HG02798 (cell line): ENCODE measurements around the gene MTRF1.

Source experiments
- ATAC-seq: cut with Tn5 transposase; IDR thresholded peaks from one replicate; pipeline ENCODE4 v1.9.1; 2021; ENCODE audit warnings: mild to moderate bottlenecking; ENCODE audit not compliant: unreplicated experiment, poor library complexity

The MTRF1 gene

DNA sequence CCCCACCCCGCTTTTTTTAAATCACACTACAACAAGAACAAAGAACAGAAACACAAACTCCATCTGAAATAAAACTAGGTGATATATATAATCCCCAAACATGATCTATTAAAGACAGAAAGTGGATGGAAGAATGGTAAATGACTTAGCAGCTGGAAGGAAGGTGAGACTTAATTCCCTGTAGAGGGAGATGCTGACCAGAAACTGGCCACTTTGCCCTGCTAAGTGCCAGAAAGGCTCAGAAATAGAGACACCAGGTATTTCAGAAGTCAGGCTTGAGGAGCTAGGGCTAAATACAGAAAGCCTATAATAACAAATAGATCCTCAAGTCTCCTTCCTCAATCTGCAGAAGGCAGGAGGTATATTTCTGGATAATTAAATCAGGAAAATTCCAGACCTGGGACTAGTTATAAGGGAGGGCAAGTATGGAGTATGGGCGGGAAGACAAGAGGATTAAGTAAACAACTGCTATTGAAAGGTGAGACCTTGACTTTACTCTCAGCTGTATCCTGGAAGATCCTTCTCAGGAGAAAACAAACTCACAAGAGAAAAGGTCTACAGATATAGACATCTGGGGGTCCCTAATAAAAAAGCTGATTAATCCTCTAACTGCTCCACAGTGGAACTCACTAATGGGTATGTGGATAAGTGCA, 32.2 kb downstream of the MTRF1 start:
- no peak for ATAC-seq

DNA sequence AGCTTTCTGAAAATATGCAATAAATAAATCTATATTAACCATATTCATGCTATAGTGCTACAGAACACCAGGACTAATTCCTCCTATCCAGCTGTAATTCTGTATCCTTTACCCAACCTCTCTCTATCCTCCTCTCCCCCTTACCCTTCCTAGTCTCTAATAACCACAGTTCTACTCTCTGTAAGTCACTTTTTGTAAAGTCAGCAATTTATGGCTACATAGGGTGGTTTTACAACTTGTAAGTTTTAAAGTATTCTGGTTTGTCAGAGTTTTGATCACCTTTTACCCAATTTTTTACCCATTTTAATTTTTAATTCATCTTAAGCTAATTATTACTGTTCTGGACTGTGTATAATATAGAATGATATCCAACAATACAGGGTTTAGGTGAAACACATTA, 34.0 kb downstream of the MTRF1 start:
- no peak for ATAC-seq

DNA sequence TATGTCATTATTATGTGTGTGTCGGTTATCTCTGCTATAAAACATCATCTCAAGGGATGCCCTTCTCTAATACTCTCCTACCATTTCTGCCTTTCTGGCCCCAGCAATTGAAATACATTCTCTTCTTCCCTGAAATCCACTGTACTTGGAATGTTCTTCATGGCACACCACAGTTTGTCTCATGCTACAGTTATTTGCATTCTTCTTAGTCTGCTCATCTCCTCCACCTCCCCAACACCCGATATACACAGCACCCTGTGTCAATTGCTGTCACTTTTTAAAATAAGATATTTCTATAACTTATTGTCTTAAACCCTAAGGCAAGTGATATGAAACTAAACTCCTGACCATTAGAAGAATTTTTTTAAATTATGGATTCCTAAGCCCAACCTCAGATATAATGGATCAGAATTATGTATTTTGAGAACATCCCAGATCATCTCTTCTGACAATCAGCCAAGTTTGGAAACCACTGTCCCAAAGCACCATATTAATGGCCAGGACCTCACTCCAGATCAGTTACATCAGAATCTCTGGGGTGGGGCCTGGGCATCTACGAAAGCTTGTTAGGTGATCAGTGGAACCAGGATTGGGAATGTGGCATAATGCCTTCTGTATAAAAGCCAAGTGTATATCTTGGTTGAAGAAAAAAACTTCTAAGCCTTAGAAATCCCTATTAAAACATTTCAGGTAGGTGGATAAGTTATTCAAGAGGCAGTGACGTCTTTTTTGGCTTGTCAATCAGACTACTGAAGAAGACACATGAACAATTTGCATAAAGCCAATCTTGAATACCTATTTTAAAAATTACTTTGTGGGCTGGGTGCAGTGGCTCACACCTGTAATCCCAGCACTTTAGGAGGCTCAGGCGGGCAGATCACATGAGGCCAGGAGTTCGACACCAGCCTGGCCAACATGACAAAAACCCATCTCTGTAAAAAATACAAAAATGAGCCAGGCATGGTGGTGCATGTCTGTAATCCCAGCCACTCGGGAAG, 39.0 kb downstream of the MTRF1 start:
- no peak for ATAC-seq

DNA sequence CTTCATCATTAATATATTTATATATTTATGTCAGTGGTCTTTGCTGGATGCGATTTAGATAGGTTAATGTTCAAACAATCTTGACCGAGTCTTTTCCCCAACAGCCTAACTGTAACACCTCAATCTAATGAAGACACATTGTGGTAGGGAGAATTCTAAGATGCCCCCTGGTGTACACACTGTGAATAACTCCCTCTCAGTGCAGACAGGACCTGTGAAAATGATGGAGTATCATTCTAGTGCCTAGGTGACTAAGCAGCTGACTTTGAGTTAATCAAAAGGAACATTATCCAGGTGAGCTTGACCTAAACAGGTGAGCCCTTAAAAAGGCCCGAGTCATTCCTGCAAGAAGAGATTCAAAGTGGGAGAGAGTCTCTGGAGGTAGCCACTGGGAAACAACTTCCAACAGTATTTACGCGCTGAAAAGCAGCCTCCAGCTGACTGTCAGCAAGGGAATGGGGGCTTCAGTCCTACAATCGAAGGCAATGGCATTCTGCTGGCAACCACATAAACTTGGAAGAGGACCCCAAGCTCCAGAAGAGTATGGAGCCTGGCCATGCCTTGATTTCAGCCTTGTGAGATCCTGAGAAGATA, 41.0 kb downstream of the MTRF1 start:
- ATAC-seq: peak; percentile 77

DNA sequence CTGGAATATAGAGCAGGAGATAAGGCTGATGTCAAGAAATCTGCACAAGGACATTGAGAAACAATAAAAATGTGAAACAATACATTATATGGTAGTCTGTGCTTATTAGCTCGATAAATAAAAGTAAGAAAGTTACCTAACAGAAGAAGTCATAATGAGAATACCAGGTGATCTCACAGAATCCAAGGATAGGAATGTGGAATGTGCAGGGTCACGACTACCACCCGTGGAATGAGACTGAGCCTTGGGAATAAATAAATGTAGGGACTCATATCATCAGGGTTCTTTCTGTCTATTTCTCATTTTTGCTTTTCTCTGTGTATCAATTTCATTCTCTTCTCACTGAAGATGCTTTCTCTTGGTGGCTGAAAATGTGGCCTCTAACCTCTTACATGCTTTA, 43.0 kb downstream of the MTRF1 start:
- no peak for ATAC-seq

DNA sequence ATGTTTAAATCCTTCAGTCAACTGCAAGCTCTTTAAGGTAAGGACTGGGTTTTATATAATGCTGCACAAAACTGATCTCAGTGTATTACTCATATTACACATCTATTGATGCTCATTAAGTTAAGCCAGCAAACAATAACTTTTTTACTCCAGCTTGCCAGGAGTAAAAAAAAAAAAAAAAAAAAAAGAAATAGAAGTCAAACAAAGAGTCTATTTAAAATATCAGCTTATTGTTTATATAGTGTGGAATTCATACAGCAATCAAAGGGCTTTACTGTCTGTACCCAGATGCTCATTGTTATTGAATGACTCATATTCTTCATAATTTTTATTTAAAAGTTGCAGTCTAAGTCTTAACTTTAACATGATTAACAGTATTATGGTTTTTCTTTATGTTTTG, 47.2 kb downstream of the MTRF1 start:
- no peak for ATAC-seq

DNA sequence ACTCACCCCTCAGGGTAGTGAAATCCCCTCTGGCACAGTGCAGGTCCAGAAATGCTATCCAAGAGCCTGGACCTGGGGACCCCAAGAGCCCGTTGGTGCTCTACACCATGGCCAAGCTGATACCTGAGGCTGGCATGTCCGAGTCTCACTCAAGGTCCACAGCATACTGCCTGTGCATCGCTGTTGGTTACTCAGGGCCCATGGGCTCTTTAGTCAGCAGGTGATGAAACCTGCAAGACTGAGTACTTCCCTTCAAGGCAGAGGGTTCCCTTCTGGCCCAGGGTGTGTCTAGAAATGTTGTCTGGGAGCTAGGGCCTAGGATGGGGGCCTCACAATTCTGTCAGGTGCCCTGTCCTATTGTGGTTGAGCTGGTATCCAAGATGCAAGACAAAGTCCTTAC, 49.5 kb downstream of the MTRF1 start:
- no peak for ATAC-seq

DNA sequence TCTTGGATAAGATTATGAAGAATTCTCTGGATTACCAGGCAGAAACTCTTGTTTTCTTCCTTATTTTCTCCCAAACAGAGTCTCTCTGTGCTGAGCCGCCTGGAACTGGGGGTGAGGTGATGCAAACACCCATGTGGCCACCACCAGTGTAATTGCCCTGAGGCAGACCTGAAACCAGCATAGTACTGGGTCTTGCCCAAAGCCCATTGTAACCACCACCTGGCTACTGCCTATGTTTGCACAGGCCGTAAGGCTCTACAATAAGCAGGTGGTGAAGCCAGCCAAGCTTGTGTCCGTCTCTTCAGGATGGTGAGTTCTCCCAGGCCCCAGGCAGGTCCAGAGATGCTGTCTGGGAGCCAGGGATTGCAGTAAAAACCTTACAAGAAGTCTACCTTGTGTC, 50.1 kb downstream of the MTRF1 start:
- ATAC-seq: no peak

DNA sequence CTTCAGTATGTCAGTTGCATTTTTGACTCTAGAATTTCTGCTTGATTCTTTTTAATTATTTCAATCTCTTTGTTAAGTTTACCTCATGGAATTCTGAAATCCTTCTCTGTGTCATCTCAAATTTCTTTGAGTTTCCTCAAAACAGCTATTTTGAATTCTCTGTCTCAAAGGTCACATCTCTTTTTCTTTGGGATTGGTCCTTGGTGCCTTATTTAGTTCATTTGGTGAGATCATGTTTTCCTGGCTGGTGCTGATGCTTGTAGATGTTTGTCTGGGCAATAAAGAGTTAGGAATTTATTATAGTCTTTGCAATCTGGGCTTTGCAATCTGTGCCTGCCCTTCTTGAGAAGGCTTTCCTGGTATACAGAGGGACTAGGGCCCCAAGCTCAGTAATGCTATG, 50.5 kb downstream of the MTRF1 start:
- ATAC-seq: no peak

DNA sequence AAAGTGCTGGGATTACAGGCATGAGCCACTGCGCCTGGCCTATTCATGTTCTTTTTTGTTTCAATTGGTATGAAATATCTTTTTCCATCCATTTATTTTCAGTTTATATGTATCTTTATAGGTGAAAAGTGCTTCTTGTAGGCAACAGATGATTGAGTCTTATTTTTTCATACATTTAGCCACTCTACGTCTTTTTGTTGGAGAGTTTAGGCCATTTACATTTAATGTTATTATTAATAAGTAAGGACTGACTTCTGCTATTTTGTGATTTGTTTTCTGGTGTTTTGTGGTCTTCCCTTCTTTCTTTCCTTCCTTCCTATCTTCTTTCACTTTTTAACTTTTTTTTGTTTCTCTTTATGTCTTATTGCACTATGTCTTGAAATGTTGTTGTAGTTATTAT, 52.3 kb downstream of the MTRF1 start:
- no peak for ATAC-seq

DNA sequence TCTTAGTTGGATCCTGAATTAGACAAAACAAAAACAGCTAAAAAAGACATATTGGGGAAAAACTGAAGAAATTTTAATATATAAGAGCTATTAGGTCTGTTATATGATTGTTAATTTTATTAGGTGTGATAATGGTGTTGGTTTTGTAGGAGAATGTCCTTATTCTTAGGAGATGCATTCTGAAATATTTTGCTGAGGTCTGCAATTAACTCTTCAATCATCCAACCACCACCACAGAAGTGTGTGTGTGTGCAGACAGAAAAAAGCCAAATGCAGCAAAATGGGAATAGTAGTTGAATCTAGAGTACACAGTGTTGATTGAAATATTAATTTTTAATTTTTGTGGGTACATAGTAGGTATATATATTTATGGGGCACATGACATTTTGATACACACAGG, 56.9 kb downstream of the MTRF1 start:
- no peak for ATAC-seq

DNA sequence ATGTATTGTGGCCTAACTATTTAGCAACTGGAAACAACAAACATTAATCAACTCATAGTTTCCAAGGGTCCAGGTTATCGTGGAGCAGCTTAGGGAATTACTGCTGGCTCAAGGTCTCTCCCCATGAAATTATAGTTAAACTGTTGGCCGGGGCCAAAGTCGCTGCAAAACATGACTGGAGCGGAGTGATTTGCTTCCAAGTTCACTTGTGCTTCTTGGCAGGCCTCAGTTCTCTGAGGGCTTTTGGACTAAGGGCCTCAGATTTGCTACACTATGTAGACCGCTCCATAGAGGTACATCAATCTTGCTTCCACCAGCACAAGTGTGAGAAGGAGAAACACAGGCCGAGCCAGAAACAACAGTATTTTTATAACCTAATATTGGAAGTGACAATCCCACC, 59.6 kb downstream of the MTRF1 start:
- ATAC-seq: no peak

DNA sequence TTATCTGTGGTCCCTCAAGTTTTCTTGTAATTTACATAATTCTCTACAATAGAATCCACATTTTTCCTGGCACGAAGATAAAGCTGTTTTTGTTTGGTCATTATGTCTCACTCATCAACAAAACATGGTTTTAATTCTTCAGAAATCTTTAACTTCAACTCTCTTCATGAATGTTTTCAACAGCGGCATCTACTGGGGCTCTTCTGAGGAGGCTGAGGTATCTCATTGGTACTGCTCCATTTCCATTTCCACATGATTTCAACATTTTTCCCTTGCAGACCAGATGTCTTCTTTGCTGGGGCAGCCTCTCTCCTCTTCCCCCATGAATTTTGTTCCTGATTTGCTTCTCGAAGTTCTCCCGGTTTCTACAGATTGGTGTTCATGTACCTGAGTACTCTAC, 63.2 kb downstream of the MTRF1 start:
- no peak for ATAC-seq

DNA sequence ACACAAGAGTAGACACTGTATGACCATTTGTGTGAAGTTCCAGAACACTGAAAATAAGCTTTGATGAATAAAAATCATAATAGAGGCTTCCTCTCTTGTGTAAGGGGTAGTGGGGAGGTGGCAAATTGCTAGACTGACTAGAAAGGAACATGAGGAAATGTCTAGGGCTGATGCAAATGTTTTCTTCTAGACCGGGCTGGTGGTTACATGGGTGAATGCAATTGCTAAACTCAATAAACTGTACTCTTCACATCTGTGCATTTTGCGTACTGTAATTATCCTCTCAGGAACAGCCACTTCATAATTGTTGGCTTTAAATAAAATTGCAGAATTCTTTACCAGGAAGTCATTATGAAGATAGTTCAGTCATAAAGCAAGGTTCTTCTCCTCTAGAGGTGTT, 63.9 kb downstream of the MTRF1 start:
- ATAC-seq: peak; percentile 65

DNA sequence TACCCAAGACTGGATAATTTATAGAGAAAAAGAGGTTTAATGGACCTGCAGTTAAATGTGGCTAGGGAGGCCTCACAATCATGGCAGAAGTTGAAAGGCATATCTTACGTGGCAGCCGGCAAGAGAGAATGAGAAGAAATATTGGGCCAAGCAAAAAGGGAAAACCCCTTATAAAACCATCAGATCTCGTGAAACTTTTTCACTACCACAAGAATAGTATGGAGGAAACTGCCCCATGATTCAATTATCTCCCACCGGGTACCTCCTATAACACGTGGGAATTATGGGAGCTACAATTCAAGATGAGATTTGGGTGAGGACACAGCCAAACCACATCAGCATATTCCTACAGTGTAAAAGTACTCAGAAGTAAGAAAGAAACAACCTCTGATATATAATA, 64.3 kb downstream of the MTRF1 start:
- ATAC-seq: no peak

DNA sequence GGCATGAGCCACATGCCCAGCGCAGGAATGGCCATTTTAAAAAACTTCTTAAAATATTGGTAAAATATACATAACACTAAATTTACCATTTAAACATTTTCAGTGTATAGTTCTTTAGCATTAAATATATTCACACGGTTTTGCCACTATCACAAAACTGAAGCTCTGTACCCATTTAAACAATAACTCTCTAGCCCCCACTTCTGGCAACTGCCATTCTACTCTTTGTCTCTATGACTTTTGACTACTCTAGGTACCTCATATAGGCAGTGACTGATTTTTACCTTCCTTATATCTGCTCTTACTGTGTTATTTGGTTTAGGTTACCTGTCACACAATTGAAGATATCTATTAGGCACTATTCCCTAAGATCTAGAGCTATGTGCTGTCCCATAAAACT, 66.8 kb downstream of the MTRF1 start:
- no peak for ATAC-seq

DNA sequence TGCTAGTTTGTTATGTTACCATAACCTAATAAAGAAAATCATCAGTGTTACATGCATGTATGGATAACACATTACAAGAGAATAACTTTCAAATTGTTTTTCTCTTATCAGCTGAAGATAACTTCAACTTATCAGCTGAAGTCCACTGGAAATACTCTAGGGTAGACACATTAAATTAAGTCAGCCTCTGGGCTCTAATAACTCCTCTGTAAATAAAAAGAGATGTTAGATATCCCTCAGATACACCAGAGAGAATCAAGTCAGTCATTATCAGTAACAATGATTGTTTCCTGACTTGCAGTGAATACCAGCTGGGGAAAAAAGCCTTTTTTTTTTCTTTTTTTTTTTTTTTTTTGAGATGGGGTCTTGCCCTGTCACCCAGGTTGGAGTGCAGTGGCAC, 67.4 kb downstream of the MTRF1 start:
- no peak for ATAC-seq

DNA sequence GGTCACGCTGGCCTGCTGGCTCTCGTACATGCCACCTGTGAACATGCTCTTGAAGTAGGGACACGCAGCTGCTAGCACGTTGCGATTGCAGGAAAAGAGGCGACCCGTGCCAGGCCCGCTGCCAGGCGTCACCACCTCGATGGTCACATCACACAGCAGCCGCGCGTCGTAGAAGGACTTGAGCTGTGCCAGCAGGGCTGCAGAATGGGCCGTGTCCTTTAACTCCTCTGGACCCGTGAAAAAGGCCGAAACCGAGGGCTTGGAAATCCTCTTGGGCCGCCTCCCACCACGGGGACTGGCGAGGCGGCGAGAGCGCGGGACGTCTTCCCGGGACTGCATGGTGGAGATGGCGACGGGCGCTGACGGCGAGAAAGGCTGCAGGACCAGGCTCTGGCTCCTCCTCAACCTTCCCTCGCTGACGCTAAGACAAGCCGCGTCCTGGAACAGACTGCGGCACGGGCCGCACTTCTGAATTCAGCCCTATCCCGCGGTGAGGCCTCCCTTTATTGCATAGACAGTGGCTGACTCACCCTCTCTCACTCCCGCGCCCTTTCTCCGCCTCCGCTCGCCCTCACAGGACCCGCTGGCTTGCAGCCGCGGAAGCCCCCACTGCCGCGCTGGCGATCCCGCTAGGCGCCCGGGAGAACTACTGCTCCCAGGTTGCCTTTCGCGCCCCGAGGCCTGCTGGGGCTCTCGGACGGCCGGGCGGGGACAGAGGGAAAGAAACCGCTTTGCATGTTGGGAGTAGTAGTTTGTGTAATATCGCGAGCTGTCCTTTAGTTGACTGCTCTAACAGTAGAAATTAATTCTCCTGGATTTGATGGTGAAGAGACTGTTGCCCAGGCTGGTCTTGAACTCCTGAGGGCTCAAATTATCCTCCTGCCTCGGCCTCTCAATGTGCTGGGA, 69.2 kb downstream of the MTRF1 start, which contains the start of gene KBTBD7:
KBTBD7 (minus strand) TSS at position 651 of the 906 bp plus-strand sequence; CDS start at position 339, 312 bp downstream.
- ATAC-seq: peak; percentile 99

DNA sequence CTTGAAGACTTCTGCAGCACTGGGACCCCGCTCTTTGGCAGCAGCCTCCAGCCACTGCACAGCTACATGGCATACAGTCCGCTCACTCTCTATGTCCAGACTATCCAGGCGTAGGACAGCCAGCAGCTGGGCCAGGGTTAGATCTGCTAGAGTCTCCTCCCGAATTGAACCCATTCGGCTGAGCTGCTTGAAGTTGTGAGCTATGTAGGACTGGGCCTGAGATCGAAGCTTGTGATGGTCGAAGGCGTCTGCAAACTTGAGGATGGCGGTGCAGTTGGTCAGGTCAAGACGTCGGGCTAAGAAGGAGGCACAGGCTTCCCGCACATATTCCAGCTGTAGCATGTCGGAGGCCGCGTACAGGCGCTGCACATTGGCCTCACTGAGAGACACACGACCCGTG, 69.9 kb downstream of the MTRF1 start:
- no peak for ATAC-seq

DNA sequence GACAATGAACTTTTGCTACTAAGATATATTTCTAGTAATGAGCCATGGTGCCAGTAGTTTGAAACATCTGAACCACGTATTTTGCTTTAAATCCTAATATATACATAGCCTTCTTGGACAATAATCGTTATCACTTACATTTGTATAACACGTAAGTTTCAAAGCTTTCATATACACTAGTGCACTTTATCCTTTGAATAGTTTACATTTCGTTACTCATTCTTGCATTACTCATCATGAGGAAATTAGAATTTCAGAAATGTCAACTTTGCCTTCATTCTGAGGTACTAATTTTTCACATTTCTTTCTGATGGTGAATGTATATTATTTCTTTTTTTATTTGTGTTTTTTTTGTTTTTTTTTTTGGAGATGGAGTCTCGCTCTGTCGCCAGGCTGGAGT, 74.8 kb downstream of the MTRF1 start:
- ATAC-seq: no peak
